Suppressor macrophage treated with lipopolysaccharide for 1 hour (primary cell): ENCODE data around the gene HNRNPUL1.

Source experiments
- DNase-seq, 3 donors: peaks; one replicate each; pipeline ENCODE4 v3.0.0-alpha.2; 2020 to 2022

The HNRNPUL1 gene

GRCh38 chr19:41309180-41310032, 45.2 kb downstream of the HNRNPUL1 start:
- peak; percentile 52 to 63 (median 59) for DNase-seq

- peak; percentile 90 to 94 (median 93) for DNase-seq
Observed at GRCh38 chr19:41310033-41310831, 46.1 kb downstream of the HNRNPUL1 start, which contains the start of gene CCDC97. CCDC97 (plus strand) TSS chr19:41310172; CDS start chr19:41310311, 139 bp downstream.

- DNase-seq, result no peak
Observed at GRCh38 chr19:41311072-41311471, 46.9 kb downstream of the HNRNPUL1 start.

- DNase-seq, result no peak
Observed at GRCh38 chr19:41311613-41312012, 47.4 kb downstream of the HNRNPUL1 start.

GRCh38 chr19:41316306-41316920, 52.2 kb downstream of the HNRNPUL1 start:
- no peak for DNase-seq

GRCh38 chr19:41318696-41319499, 54.7 kb downstream of the HNRNPUL1 start:
- DNase-seq, result no peak

- DNase-seq, result no peak
Observed at GRCh38 chr19:41319500-41320184, 55.5 kb downstream of the HNRNPUL1 start.

GRCh38 chr19:41320185-41320518, 56.0 kb downstream of the HNRNPUL1 start:
- no peak for DNase-seq

- DNase-seq, result no peak
Observed at GRCh38 chr19:41320568-41320967, 56.4 kb downstream of the HNRNPUL1 start.

- no peak for DNase-seq
Observed at GRCh38 chr19:41321204-41321599, 57.0 kb downstream of the HNRNPUL1 start.

- peak; percentile 65 to 69 (median 68) for DNase-seq
Observed at GRCh38 chr19:41321600-41322270, 57.6 kb downstream of the HNRNPUL1 start.

GRCh38 chr19:41322451-41322850, 58.3 kb downstream of the HNRNPUL1 start:
- DNase-seq, result no peak

- no peak for DNase-seq
Observed at GRCh38 chr19:41323023-41323422, 58.9 kb downstream of the HNRNPUL1 start.

- DNase-seq, result peak; percentile 58 to 74 (median 61)
Observed at GRCh38 chr19:41323430-41324125, 59.4 kb downstream of the HNRNPUL1 start.

- peak; percentile 54 to 60 (median 54) for DNase-seq
Observed at GRCh38 chr19:41324231-41324702, 60.1 kb downstream of the HNRNPUL1 start.

- DNase-seq, result peak in 2 of 3 donors; percentile 47 to 49
Observed at GRCh38 chr19:41324921-41325639, 60.9 kb downstream of the HNRNPUL1 start.

- DNase-seq, result no peak
Observed at GRCh38 chr19:41325640-41325946, 61.4 kb downstream of the HNRNPUL1 start.

- DNase-seq, result peak in 2 of 3 donors; percentile 30 to 31
Observed at GRCh38 chr19:41325947-41326706, 62.0 kb downstream of the HNRNPUL1 start.

- DNase-seq, result peak in 2 of 3 donors; percentile 19 to 27
Observed at GRCh38 chr19:41327076-41327575, 63.0 kb downstream of the HNRNPUL1 start.
